K562 (cell line): ENCODE measurements around the gene ZNF480. TPM values are rescaled to one million over a fixed set of nuclear protein-coding genes. Genes with fewer than 3 reads are reported as not detected.

Source experiments
- ATAC-seq: fragments of 200-7000 bp; cut with Tn5 transposase; 3 replicates; pipeline ENCODE4 v1.9.1; 2020; ENCODE audit warnings: moderate library complexity
- Bru-seq: library from RNA; stranded (reverse); fragments of 400-500 nt; gene quantifications from one replicate; lab custom pipeline; 2021; lab: Mats Ljungman, UMichigan
- BruChase-seq, 2 experiments: library from RNA; stranded (reverse); fragments of 400-500 nt; gene quantifications; one replicate each; lab custom pipeline; 2021; lab: Mats Ljungman, UMichigan
- BruUV-seq: library from RNA; stranded (reverse); fragments of 400-500 nt; replicated peaks from 2 replicates; lab custom pipeline; 2021; lab: Mats Ljungman, UMichigan
- CTCF ChIA-PET: fragments of 300-600 bp; formaldehyde crosslinking; extraction: SDS; loops from one replicate; lab custom pipeline; 2021; ENCODE audit warnings: low intra/inter-chr PET ratio; lab: Yijun Ruan, JAX
- POLR2A ChIA-PET: fragments of 300-600, 350-650 bp; sonication (Branson Sonifier 250); formaldehyde crosslinking; extraction: SDS; loops from one replicate; lab custom pipeline; 2021; ENCODE audit warnings: antibody characterized with exemption, inconsistent platforms; lab: Yijun Ruan, JAX
- DNase-seq, 4 experiments: peaks; one replicate each; pipeline versions ENCODE4 v3.0.0 to v3.0.0-alpha.2; 2011 to 2018; ENCODE audit warnings: low spot score in 3 of 4, mixed read lengths in 3 of 4; ENCODE audit errors: extremely low read depth in 1 of 4
- FAIRE-seq: peaks from 2 replicates; lab custom pipeline; 2011; peaks lifted over from hg19 to GRCh38; lab: Jason Lieb, UNC
- H2AFZ ChIP-seq: 2 replicates; pipeline ENCODE4 v1.6.0; 2011; ENCODE audit warnings: low read depth, low read length, control low read depth, inconsistent platforms
- H3K27ac ChIP-seq: fragments of 200-600 bp; 3 replicates; pipeline ENCODE4 v1.8.0; 2011; ENCODE audit warnings: low read depth, mild to moderate bottlenecking, control low read depth, inconsistent platforms, low read length, moderate library complexity, mixed read lengths; ENCODE audit errors: extremely low read depth
- H3K27me3 ChIP-seq, 2 experiments: fragments of 300-600 bp in 1 of 2; 2 replicates in 1 of 2; 3 replicates in 1 of 2; pipeline versions ENCODE4 v1.6.0 to v1.8.0; 2011; ENCODE audit warnings: inconsistent platforms in 2 of 2, low read length in 2 of 2, mild to moderate bottlenecking in 1 of 2, mixed read lengths in 1 of 2, moderate library complexity in 1 of 2; ENCODE audit not compliant: control insufficient read depth in 2 of 2, insufficient read depth in 2 of 2
- H3K36me3 ChIP-seq: fragments of 300-600 bp; 3 replicates; pipeline ENCODE4 v1.8.0; 2011; ENCODE audit warnings: mild to moderate bottlenecking, low read length, inconsistent platforms; ENCODE audit not compliant: control insufficient read depth, insufficient read depth
- H3K4me1 ChIP-seq, 2 experiments: fragments of 200-600 bp in 1 of 2; replicated peaks in 1 of 2; 2 replicates in 1 of 2; 3 replicates in 1 of 2; pipeline versions ENCODE4 v1.5.1 to v1.8.0; 2011; ENCODE audit warnings: inconsistent platforms in 2 of 2, low read length in 2 of 2, mild to moderate bottlenecking in 1 of 2, mixed read lengths in 1 of 2, moderate library complexity in 1 of 2; ENCODE audit not compliant: control insufficient read depth in 2 of 2, insufficient read depth in 2 of 2
- H3K4me2 ChIP-seq: 2 replicates; pipeline ENCODE4 v1.6.1; 2011; ENCODE audit warnings: low read length, control low read depth, inconsistent platforms, mixed read lengths; ENCODE audit not compliant: insufficient read depth
- H3K4me3 ChIP-seq: fragments of 200-600 bp; sonication (generic), shearing (Covaris generic); 2 replicates; pipeline ENCODE4 v1.5.1; 2016; ENCODE audit warnings: control low read depth, inconsistent platforms
- H3K79me2 ChIP-seq: fragments of 200-600 bp; 3 replicates; pipeline ENCODE4 v1.8.0; 2011; ENCODE audit warnings: low read length, inconsistent platforms; ENCODE audit not compliant: control insufficient read depth, insufficient read depth
- H3K9ac ChIP-seq, 2 experiments: 2 replicates each; pipeline versions ENCODE4 v1.6.0 to v1.6.1; 2011; ENCODE audit warnings: low read depth in 2 of 2, low read length in 2 of 2, control low read depth in 1 of 2, inconsistent platforms in 1 of 2, mild to moderate bottlenecking in 1 of 2, mixed read lengths in 1 of 2; ENCODE audit not compliant: insufficient read depth in 1 of 2
- H3K9me1 ChIP-seq: one replicate; pipeline ENCODE4 v1.6.0; 2011; ENCODE audit warnings: inconsistent platforms, mild to moderate bottlenecking, low read length, moderate library complexity; ENCODE audit not compliant: control insufficient read depth, insufficient read depth
- H3K9me3 ChIP-seq: replicated peaks from 2 replicates; pipeline ENCODE4 v1.5.1; 2011; ENCODE audit warnings: low read depth, low read length, inconsistent platforms; ENCODE audit not compliant: control insufficient read depth, insufficient read depth
- H4K20me1 ChIP-seq: replicated peaks from 2 replicates; pipeline ENCODE4 v1.6.1; 2011; ENCODE audit warnings: low read length, inconsistent platforms, mixed read lengths; ENCODE audit not compliant: control insufficient read depth, insufficient read depth
- CBX3 ChIP-seq, 2 experiments: IDR thresholded peaks; 1 replicate in 1 of 2; 2 replicates in 1 of 2; pipeline ENCODE4 v1.6.1; 2012; ENCODE audit warnings: inconsistent platforms in 2 of 2, low read length in 2 of 2, borderline replicate concordance in 1 of 2, control low read depth in 1 of 2
- ESRRA ChIP-seq: fragments of 450-650 bp; IDR thresholded peaks from 2 replicates; pipeline ENCODE4 v1.6.1; 2014; ENCODE audit warnings: low read depth, mild to moderate bottlenecking, moderate library complexity, borderline replicate concordance
- FUS ChIP-seq: fragments of 200-400 bp; formaldehyde crosslinking; optimal IDR thresholded peaks from 2 replicates; pipeline ENCODE3; 2017; ENCODE audit warnings: low read depth, low read length
- HDAC2 ChIP-seq: fragments of 450-650 bp; IDR thresholded peaks from 2 replicates; pipeline ENCODE4 v1.6.1; 2016; ENCODE audit warnings: mild to moderate bottlenecking
- MECOM ChIP-seq: fragments of 250-450 bp; sonication (Bioruptor Pico); IDR thresholded peaks from 2 replicates; pipeline ENCODE4 v1.8.0; 2022; ENCODE audit warnings: inconsistent platforms
- MXI1 ChIP-seq: IDR thresholded peaks from 2 replicates; pipeline ENCODE4 v1.6.1; 2011; ENCODE audit warnings: low read depth, mild to moderate bottlenecking, improper control_type of control experiment, low read length
- PCBP2 ChIP-seq: fragments of 200-400 bp; formaldehyde crosslinking; IDR thresholded peaks from 2 replicates; pipeline ENCODE4 v1.6.1; 2018; ENCODE audit warnings: low read length, low read depth, mild to moderate bottlenecking, moderate library complexity; ENCODE audit not compliant: poor library complexity, severe bottlenecking
- POLR2G ChIP-seq: fragments of 200-400 bp; formaldehyde crosslinking; IDR thresholded peaks from 2 replicates; pipeline ENCODE4 v1.6.1; 2017; ENCODE audit warnings: low read depth, mild to moderate bottlenecking, antibody characterized with exemption, low read length, moderate library complexity
- SREBF1 ChIP-seq: fragments of 150-350 bp; IDR thresholded peaks from 2 replicates; pipeline ENCODE4 v1.6.1; 2014; ENCODE audit warnings: antibody characterized with exemption, low read depth, low read length, borderline replicate concordance
- STAT5B ChIP-seq: fragments of 250-450 bp; sonication (Bioruptor Pico); IDR thresholded peaks from 2 replicates; pipeline ENCODE4 v1.8.0; 2021; ENCODE audit warnings: mild to moderate bottlenecking, inconsistent platforms
- ZC3H8 ChIP-seq: fragments of 450-650 bp; IDR thresholded peaks from 2 replicates; pipeline ENCODE4 v1.6.1; 2017
- ZFP36 ChIP-seq: fragments of 150-350 bp; IDR thresholded peaks from 2 replicates; pipeline ENCODE4 v1.6.1; 2018; ENCODE audit warnings: low read length, low read depth; ENCODE audit not compliant: partially characterized antibody
- WGBS: fragments of 100-300 bp; shearing (Covaris generic); methylation state at CpG from one replicate; pipeline ENCODE4 v1.1.6; 2016; ENCODE audit warnings: low coverage, mixed read lengths; ENCODE audit not compliant: insufficient coverage; ENCODE audit errors: missing lambda C conversion rate; 5-methylcytosine and 5-hydroxymethylcytosine counted together
- in situ Hi-C: fragments of 300-500 bp; cut with MboI; formaldehyde crosslinking; loops from 4 replicates; pipeline ENCODE4 v1.15.0; 2018; ENCODE audit warnings: inconsistent platforms, mixed read lengths
- intact Hi-C: fragments of 100-400 bp; cut with micrococcal nuclease; formaldehyde crosslinking; loops from 2 replicates; pipeline ENCODE4 v1.14.2; 2022
- long read RNA-seq, 3 experiments: library from polyadenylated mRNA in 2 of 3; library from RNA in 1 of 3; unstranded in 2 of 3; stranded (forward) in 1 of 3; transcript quantifications; one replicate each; pipeline ENCODE4 v2.0.0, GENCODE V29; 2019 to 2022
- polyA minus RNA-seq, 3 experiments: library from RNA; depleted of rRNA, polyadenylated mRNA; stranded (reverse); fragments of >200 nt; gene quantifications; 2 replicates each; pipeline ENCODE4 v1.2.3, GENCODE V29; 2011
- polyA plus RNA-seq, 8 experiments: library from polyadenylated mRNA; depleted of rRNA in 4 of 8; stranded (reverse) in 5 of 8; unstranded in 3 of 8; fragments of >200 nt; fragmentation: Nextera tagmentation in 2 of 8; fragmentation: Illumina TruSeq in 1 of 8; extraction: Ambion mirVana in 2 of 8; extraction: Trizol in 1 of 8; gene quantifications; 2 replicates each; pipeline versions ENCODE4 v1.2.1 to v1.2.3, GENCODE V29; 2011 to 2014; ENCODE audit warnings: inconsistent platforms in 1 of 8, missing spikeins in 1 of 8
- total RNA-seq, 7 experiments: library from RNA; depleted of rRNA in 6 of 7; stranded (reverse); fragments of >200 nt in 6 of 7; fragmentation: Illumina TruSeq in 2 of 7; extraction: Trizol in 2 of 7; gene quantifications; 2 replicates each; pipeline versions ENCODE4 v1.2.1 to v1.2.3, GENCODE V29; 2011 to 2021; ENCODE audit warnings: low replicate concordance in 1 of 7
- TF ChIP-seq, protein P1 (sequence below): fragments of 450-650 bp; conservative IDR thresholded peaks from 2 replicates; pipeline ENCODE4 v1.6.1; 2016; ENCODE audit warnings: missing genetic modification characterization, low read depth, mild to moderate bottlenecking, control low read depth, missing compliant biosample characterization

Gene ZNF480
- total RNA-seq (2011; cell fraction: chromatin; rRNA removed; ENCODE audit: low replicate concordance): 4.9 and 20.2 TPM in 2 replicates
- total RNA-seq (2011; cell fraction: nucleolus; rRNA removed): 3.3 and 5.4 TPM in 2 replicates
- total RNA-seq (2011; cell fraction: nucleoplasm; rRNA removed): 5.6 and 6.5 TPM in 2 replicates
- total RNA-seq (2014; rRNA removed) (10.4 and 13.1 TPM in 2 replicates), total RNA-seq (2014; rRNA removed; fragmentation: Illumina TruSeq; extraction: Trizol) (31.1 and 43.3 TPM in 2 replicates), total RNA-seq (2015; rRNA removed; fragmentation: Illumina TruSeq; extraction: Trizol) (17.8 and 18.7 TPM in 2 replicates), total RNA-seq (2021) (21.3 and 22.3 TPM in 2 replicates), polyA plus RNA-seq (2011; rRNA removed) (8.1 and 19.5 TPM in 2 replicates), polyA plus RNA-seq (2014; fragmentation: Illumina TruSeq; extraction: Trizol) (23.1 and 30.7 TPM in 2 replicates), polyA plus RNA-seq (2014; fragmentation: Nextera tagmentation; extraction: Ambion mirVana) (10 to 100 TPM; 27.4 to 29.5 TPM), polyA plus RNA-seq (2014; rRNA removed) (12.5 and 14.2 TPM in 2 replicates), polyA minus RNA-seq (2011; rRNA and poly(A)+ RNA removed) (16.9 and 19.7 TPM in 2 replicates), Bru-seq, nascent RNA (percentile 83 among the genes with signal in this experiment), BruChase-seq, experiment 1, labeled RNA remaining after a 2-hour chase (percentile 76 among the genes with signal in this experiment), BruChase-seq, experiment 2, labeled RNA remaining after a 6-hour chase (percentile 69 among the genes with signal in this experiment)
- 1.2 and 2.8 TPM in 2 replicates for polyA plus RNA-seq (2011; cell fraction: cytosol; rRNA removed)
- polyA plus RNA-seq (2011; cell fraction: nucleus; rRNA removed): 3.6 and 3.8 TPM in 2 replicates
- 14.0 and 18.3 TPM in 2 replicates for polyA plus RNA-seq (2012)
- 2.4 and 6.9 TPM in 2 replicates for polyA minus RNA-seq (2011; cell fraction: cytosol; rRNA and poly(A)+ RNA removed)
- polyA minus RNA-seq (2011; cell fraction: nucleus; rRNA and poly(A)+ RNA removed): 3.6 and 6.9 TPM in 2 replicates
- long read RNA-seq, experiment 1, full-length matches to known transcripts: 12 of 76 reads
- long read RNA-seq, experiment 1, partial matches to known transcripts: 53 of 76 reads
- long read RNA-seq, experiment 1, other reads (novel, unspliced or antisense): 11 of 76 reads
- long read RNA-seq, experiment 2, full-length matches to known transcripts: 23 of 43 reads
- long read RNA-seq, experiment 2, partial matches to known transcripts: 8 of 43 reads
- long read RNA-seq, experiment 2, other reads (novel, unspliced or antisense): 12 of 43 reads
- long read RNA-seq, experiment 3, full-length matches to known transcripts: 10 of 13 reads
- long read RNA-seq, experiment 3, partial matches to known transcripts: 0 of 13 reads
- long read RNA-seq, experiment 3, other reads (novel, unspliced or antisense): 3 of 13 reads

DNA sequence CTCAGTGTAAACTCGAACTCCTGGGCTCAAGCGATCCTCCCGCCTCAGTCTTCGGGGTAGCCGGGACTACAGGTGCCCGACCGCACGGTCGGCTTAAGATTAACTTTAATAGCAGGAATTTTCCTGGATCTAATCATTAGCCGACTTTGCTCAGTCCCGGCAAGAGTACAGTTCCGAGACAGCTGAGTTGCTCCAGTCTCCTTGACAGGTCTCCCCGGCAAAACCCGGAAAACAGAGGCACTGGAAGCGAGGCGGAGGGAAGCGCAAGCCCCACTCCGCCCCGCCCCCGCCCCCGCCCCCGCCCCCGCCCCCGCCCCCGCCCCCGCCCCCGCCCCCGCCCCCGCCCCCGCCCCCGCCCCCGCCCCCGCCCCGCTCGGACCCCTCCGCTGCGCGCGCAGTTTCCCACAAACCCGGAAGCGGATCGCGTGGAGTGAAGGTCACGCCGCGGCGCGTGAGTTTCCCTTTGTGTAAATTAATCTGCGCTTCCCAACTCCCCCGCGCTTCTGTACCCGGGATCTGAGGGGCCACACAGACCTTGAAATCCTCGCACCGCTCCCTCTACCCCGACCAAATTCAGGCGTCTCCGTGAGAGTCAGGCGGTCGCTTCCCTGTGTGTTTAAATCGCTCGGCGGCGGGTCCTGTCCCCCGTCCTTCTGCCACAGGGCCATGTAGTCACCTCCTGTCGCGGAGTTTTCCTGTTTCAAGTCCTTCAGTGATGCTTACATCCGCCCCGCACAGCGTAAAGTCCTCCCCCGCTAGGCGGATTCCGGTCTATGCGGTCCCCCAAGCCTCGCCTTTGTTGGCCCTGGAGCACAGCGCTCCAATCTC is at the start of gene ZNF480:
ZNF480 (plus strand) TSS at position 397 of the 828 bp plus-strand sequence. CDS start 3,244 bp downstream, outside the sequence.
- intact Hi-C loops: no loop called here
- in situ Hi-C loops: no loop called here
- 9% methylated on average over 37 of the region's 75 CpGs for WGBS
- H2AFZ ChIP-seq: peak within 1 kb of the TSS; percentile 99
- H3K4me3 ChIP-seq: peak within 1 kb of the TSS; percentile 93
- TSS peak; percentile 67 for BruUV-seq
- CTCF ChIA-PET: interaction anchor here (0.5 kb wide), 1 partner anchor 701 kb away, joined by 3 read pairs; no protein-coding TSS in a partner anchor
- H3K9me1 ChIP-seq: no peaks in the 10 kb centered on the region
- peaks cover 3 to 7% of the 10 kb centered on the region in 2 experiments; a peak in 2 of 5 replicates for H3K4me1 ChIP-seq
- peak within 1 kb of the TSS; percentile 97 for H3K9ac ChIP-seq
- peaks cover 19% of the 10 kb centered on the region for H3K9me3 ChIP-seq
- no peaks in the 10 kb centered on the region for H3K27me3 ChIP-seq
- DNase-seq (peak; percentile 82 to 93 (median 92)), FAIRE-seq (peak; percentile 32), ATAC-seq (peak; percentile 89)
- POLR2A ChIA-PET: interaction anchor here (0.8 kb wide), 1 partner anchor 11 kb away, joined by 3 read pairs; no protein-coding TSS in a partner anchor
- peaks cover 18% of the 10 kb centered on the region for H3K79me2 ChIP-seq
- H3K36me3 ChIP-seq: peaks cover 33% of the 10 kb centered on the region
- H3K27ac ChIP-seq: peak within 1 kb of the TSS; percentile 99
- peak within 1 kb of the TSS; percentile 97 for H3K4me2 ChIP-seq
- H4K20me1 ChIP-seq: no peaks in the 10 kb centered on the region
- TF ChIP-seq POLR2G: peak; percentile 79
- TF ChIP-seq PCBP2: no peak
- no peak for TF ChIP-seq STAT5B
- TF ChIP-seq, protein P1, sequence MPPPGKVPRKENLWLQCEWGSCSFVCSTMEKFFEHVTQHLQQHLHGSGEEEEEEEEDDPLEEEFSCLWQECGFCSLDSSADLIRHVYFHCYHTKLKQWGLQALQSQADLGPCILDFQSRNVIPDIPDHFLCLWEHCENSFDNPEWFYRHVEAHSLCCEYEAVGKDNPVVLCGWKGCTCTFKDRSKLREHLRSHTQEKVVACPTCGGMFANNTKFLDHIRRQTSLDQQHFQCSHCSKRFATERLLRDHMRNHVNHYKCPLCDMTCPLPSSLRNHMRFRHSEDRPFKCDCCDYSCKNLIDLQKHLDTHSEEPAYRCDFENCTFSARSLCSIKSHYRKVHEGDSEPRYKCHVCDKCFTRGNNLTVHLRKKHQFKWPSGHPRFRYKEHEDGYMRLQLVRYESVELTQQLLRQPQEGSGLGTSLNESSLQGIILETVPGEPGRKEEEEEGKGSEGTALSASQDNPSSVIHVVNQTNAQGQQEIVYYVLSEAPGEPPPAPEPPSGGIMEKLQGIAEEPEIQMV (tag): no peak
- TF ChIP-seq ZC3H8: no peak
- no peak for TF ChIP-seq FUS
- TF ChIP-seq ZFP36: no peak
- TF ChIP-seq HDAC2: 0 out of 2 replicates have a peak, but pooled peaks have one; percentile 39
- TF ChIP-seq ESRRA: peak; percentile 49; the same call in 1 of the 2 replicates
- TF ChIP-seq MECOM (CRISPR knock-in tag): no peak
- no peak for TF ChIP-seq CBX3 (IDR thresholded peaks at IDR 0.05; ENCODE audit: borderline replicate concordance in 1 of 2, low read length in 2 of 2)
- no peak for TF ChIP-seq SREBF1
- 0 out of 2 replicates have a peak, but pooled peaks have one; percentile 9 for TF ChIP-seq MXI1
